HG03025 (cell line): Measurements from ENCODE around the gene MPEG1.
A peak's percentile ranks its signal among the peaks of the same experiment; 100 is the strongest.

Experiments used
- ATAC-seq: cut with Tn5 transposase; IDR thresholded peaks from one replicate; pipeline ENCODE4 v1.9.1; 2021; ENCODE audit warnings: mild to moderate bottlenecking, moderate library complexity; ENCODE audit not compliant: unreplicated experiment, low FRiP score

The MPEG1 gene

GRCh38 chr11:59212744-59213631, at the start of gene MPEG1:
TSS of gene MPEG1 (minus strand) at chr11:59212927. CDS start at chr11:59212865, 62 bp downstream.
- ATAC-seq: no peak

- no peak for ATAC-seq
Measured at GRCh38 chr11:59262177-59262818, 49.6 kb upstream of the MPEG1 start.

- ATAC-seq: no peak
Measured at GRCh38 chr11:59261150-59261549, 48.4 kb upstream of the MPEG1 start.

GRCh38 chr11:59259867-59260475, 47.2 kb upstream of the MPEG1 start:
- ATAC-seq: no peak

GRCh38 chr11:59259047-59259446, 46.3 kb upstream of the MPEG1 start:
- peak; percentile 56 for ATAC-seq

- ATAC-seq: no peak
Measured at GRCh38 chr11:59255281-59255680, 42.6 kb upstream of the MPEG1 start.

GRCh38 chr11:59254286-59254685, 41.6 kb upstream of the MPEG1 start:
- ATAC-seq: no peak

GRCh38 chr11:59253001-59253400, 40.3 kb upstream of the MPEG1 start:
- ATAC-seq: no peak

- no peak for ATAC-seq
Measured at GRCh38 chr11:59249535-59249934, 36.8 kb upstream of the MPEG1 start.

- ATAC-seq: no peak
Measured at GRCh38 chr11:59247531-59248227, 35.0 kb upstream of the MPEG1 start.

GRCh38 chr11:59243633-59244032, 30.9 kb upstream of the MPEG1 start:
- no peak for ATAC-seq

- ATAC-seq: no peak
Measured at GRCh38 chr11:59240322-59240721, 27.6 kb upstream of the MPEG1 start.

- ATAC-seq: no peak
Measured at GRCh38 chr11:59226396-59226795, 13.7 kb upstream of the MPEG1 start.

GRCh38 chr11:59225017-59225416, 12.3 kb upstream of the MPEG1 start:
- peak; percentile 50 for ATAC-seq

- peak; percentile 21 for ATAC-seq
Measured at GRCh38 chr11:59224351-59224928, 11.7 kb upstream of the MPEG1 start.

GRCh38 chr11:59223611-59224010, 10.9 kb upstream of the MPEG1 start:
- no peak for ATAC-seq

GRCh38 chr11:59223177-59223576, 10.4 kb upstream of the MPEG1 start:
- ATAC-seq: no peak

- ATAC-seq: no peak
Measured at GRCh38 chr11:59222464-59223060, 9.8 kb upstream of the MPEG1 start.

GRCh38 chr11:59221441-59221840, 8.7 kb upstream of the MPEG1 start:
- ATAC-seq: no peak

- ATAC-seq: no peak
Measured at GRCh38 chr11:59219836-59220235, 7.1 kb upstream of the MPEG1 start.
